NCI-H1436 (cell line): ENCODE results near the gene PSG4.
"Not testable (repeated sequence)": the region's sequence is repeated elsewhere in the genome, so short reads cannot be mapped to it uniquely, and the experiment has no call there.

Source experiments
- DNase-seq: peaks from one replicate; lab custom pipeline; 2025; lab: John Stamatoyannopoulos, UW

The PSG4 gene

GRCh38 chr19:43198686-43199419 lies 6.6 kb downstream of the PSG4 start:
- not testable (repeated sequence) for DNase-seq

- not testable (repeated sequence) for DNase-seq
These were observed 7.6 kb downstream of the PSG4 start for GRCh38 chr19:43197666-43198397.

DNA sequence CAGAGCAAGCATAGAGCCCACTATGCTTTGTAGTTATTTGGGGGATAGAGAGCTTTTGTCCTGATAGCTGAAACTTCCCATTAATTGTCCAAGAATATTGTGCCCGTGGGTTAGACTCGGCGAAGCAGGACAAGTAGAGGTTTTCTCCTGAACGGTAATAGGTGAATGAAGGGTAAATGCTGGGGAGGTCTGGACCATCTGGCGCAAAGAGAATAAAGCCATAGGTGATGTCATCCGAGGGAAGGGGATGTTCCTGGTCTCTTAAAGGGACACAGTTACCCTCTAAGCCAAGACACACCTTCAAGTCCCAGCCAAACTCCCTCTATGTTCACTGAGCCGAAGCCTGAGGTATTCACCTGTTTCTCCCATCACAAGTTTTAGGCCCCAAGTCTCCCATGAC lies 11.0 kb downstream of the PSG4 start:
- DNase-seq, result not testable (repeated sequence)

- not testable (repeated sequence) for DNase-seq
These were observed 12.9 kb downstream of the PSG4 start for GRCh38 chr19:43192381-43193155.

GRCh38 chr19:43188092-43188491 lies 17.3 kb downstream of the PSG4 start:
- DNase-seq, result not testable (repeated sequence)

GRCh38 chr19:43186311-43186935 lies 19.0 kb downstream of the PSG4 start, which contains the start of gene PSG5:
PSG5 (minus strand) TSS chr19:43186536; CDS start chr19:43186405, 131 bp downstream.
- not testable (repeated sequence) for DNase-seq

- not testable (repeated sequence) for DNase-seq
These were observed 23.3 kb downstream of the PSG4 start for GRCh38 chr19:43181869-43182771.

DNA sequence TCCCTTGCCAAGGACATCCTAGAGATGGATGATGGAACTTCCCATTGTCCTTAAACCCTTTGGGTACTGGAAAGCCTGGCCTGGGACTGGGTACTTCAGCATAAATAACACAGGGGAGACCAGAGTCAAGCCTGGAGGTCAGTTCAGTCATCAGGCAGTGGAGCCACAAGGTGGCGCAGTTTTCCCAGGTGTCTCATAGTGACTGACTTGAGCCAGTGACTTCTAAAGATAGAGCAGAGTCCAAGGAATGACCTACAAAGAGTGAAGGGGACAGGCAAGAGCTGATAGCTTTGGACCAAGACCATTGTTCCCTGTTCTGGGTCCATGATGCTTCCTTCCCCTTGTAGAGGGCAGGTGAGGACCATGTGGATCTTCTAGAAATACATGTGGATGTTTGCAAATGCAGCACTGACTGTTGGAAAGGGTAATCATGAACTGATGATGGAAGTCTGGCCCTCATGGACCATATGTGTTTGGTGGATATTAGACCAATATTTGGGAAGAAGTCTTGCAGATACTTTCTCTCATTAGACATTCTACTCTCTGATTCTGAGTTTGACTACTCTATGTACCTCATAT lies 25.8 kb downstream of the PSG4 start:
- not testable (repeated sequence) for DNase-seq

DNA sequence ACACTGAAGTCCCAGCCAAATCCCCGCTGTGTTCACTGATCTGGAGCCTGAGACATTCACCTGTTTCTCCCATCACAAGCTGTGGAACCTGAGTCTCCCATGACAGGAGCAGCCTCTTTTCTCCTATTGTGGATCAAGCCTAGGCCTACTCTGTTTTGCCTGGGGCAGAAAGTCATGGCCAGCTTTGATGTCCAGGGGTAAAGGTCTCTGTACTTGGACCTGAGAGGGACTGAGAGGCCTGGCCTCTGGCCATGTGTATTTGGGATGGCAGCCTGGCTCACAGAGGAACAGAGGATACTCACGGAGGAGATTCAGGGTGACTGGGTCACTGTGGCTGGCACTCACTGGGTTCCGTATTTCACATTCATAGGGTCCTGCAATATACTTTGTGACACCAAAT lies 26.9 kb downstream of the PSG4 start:
- DNase-seq, result not testable (repeated sequence)

DNA sequence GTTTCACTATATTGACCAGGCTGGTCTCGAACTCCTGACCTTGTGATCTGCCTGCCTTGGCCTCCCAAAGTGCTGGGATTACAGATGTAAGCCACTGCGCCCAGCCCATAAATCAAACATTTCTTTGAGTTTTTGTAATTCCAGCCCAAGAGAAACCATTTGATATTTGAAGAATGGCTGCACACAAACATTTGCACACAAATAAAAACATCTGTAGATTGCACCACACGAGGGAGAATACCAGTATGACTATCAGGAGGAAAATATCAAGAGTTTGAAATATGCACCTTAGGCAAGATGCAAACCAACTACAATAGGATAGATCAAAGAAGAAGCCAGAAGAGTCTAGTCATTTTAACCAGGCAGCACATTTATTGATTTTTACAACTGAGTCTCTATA lies 39.5 kb downstream of the PSG4 start:
- DNase-seq, result not testable (repeated sequence)

- not testable (repeated sequence) for DNase-seq
These were observed 42.3 kb downstream of the PSG4 start for GRCh38 chr19:43163135-43163534.

- DNase-seq, result not testable (repeated sequence)
These were observed 43.2 kb downstream of the PSG4 start for GRCh38 chr19:43162261-43162660.

- no peak for DNase-seq
These were observed 53.2 kb downstream of the PSG4 start for GRCh38 chr19:43152214-43152613.

DNA sequence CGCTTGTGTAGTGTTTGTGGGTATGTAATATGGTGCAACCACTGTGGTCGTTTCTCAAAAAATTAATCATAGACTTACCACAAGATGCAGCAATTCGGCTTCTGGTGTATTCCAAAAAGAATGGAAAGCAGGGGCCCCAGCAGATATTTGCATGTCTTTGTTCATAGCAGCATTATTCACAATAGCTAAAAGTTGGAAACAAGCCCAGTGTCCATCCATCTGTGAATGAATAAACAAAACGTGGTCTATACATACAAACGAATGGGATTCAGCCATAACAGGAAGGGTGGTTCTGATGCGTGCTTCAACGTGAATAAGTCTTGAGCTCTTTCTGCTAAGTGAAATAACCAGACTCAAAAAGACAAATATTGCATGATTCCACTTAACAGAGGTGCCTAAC lies 55.6 kb downstream of the PSG4 start:
- not testable (repeated sequence) for DNase-seq

DNA sequence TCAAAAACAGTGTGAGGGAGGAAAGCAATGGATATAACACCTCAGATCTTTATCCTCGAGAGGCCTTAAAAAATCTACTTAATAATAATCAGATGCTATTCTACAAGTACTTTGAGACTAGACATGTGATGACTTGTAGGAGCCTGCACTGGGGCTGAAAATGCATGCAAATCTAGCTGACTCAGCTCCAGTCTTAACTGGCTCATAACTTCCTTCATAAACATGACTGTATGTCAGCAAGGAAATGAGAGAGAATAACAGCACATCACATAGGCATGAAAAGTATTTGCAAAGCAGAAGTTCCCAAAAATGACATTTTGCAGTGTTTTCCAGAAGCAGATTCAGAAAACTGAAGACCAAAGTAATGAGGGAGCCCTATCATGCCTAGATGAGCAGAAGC lies 57.2 kb downstream of the PSG4 start:
- no peak for DNase-seq
